ENCODE data around the gene CIB4. TPM values are rescaled to one million over a fixed set of nuclear protein-coding genes. Genes with fewer than 3 reads are reported as not detected.
"Not testable (repeated sequence)": the region's sequence is repeated elsewhere in the genome, so short reads cannot be mapped to it uniquely, and the experiment has no call there.

CIB4 gene
- total and polyA plus RNA-seq, 2 donors (not counting 1 experiment from before 2014, with no cell fraction given) = not detected

GRCh38 chr2:26568076-26568890, 72.9 kb downstream of the CIB4 start:
- no peaks in the 10 kb centered on the region for H3K79me2 ChIP-seq (ENCODE audit: control insufficient read depth, insufficient read depth, low read length)
- Mint-ChIP-seq H3K27me3 (peaks cover 53% of the 10 kb centered on the region), H3K27ac (no peak overlapping the region), H3K4me1 (no peaks in the 10 kb centered on the region), H3K4me3 (no peak overlapping the region), H3K9me3 (ENCODE audit: insufficient read depth) (no peaks in the 10 kb centered on the region)
- peaks cover 0 to 12% (median 2%) of the 10 kb centered on the region in 4 experiments for H3K27me3 ChIP-seq (replicated peaks in 1 of 4; ENCODE audit: control extremely low read depth in 1 of 4, control insufficient read depth in 3 of 4, insufficient read depth in 4 of 4, low read length in 3 of 4)
- no peak overlapping the region for H3K27ac ChIP-seq (ENCODE audit: low read length in 2 of 2)
- intact Hi-C loops (cut with micrococcal nuclease) = no loop called here
- H3K9me3 ChIP-seq (ENCODE audit: control extremely low read depth in 1 of 3, control insufficient read depth in 2 of 3, insufficient read depth in 1 of 3, low read length in 2 of 3) = no peaks in the 10 kb centered on the region
- H3K4me1 ChIP-seq (ENCODE audit: control insufficient read depth in 2 of 2, insufficient read depth in 2 of 2, low read length in 2 of 2) = no peaks in the 10 kb centered on the region
- DNase-seq (no peak), ATAC-seq (ENCODE audit: low read depth) (no peak)
- no peaks in the 10 kb centered on the region for H4K20me1 ChIP-seq (ENCODE audit: control insufficient read depth, insufficient read depth, low read length, poor library complexity, severe bottlenecking)
- TF ChIP-seq EZH2 (IDR thresholded peaks at IDR 0.05; ENCODE audit: borderline replicate concordance, insufficient read depth, low read depth, low read length, poor library complexity, severe bottlenecking) (no peak), CTCF (IDR thresholded peaks at IDR 0.05) (no peak)
- H3K36me3 ChIP-seq (replicated peaks in 1 of 2; ENCODE audit: control extremely low read depth in 1 of 2, control insufficient read depth in 1 of 2, extremely low read depth in 1 of 2, insufficient read depth in 2 of 2, low read length in 1 of 2) = no peaks in the 10 kb centered on the region
- 82% methylated on average over 4 of the region's 7 CpGs for WGBS (ENCODE audit: insufficient coverage)
- no peak overlapping the region for H3K4me2 ChIP-seq (replicated peaks; ENCODE audit: low read depth, low read length, poor library complexity, severe bottlenecking)
- ChIA-PET CTCF (interaction anchor here (1.2 kb wide), 1 partner anchor 10 kb away, joined by 5 read pairs; no protein-coding TSS in a partner anchor), POLR2A (no interaction called here)
- H3K4me3 ChIP-seq (ENCODE audit: control extremely low read depth in 1 of 5, extremely low read depth in 1 of 5, insufficient read depth in 1 of 5, low read depth in 2 of 5, low read length in 4 of 5) = no peak overlapping the region
- H3K9ac ChIP-seq (ENCODE audit: low read length) = no peak overlapping the region
- H2AFZ ChIP-seq (ENCODE audit: insufficient read depth, low read depth, low read length, poor library complexity, severe bottlenecking) = no peak overlapping the region

GRCh38 chr2:26567534-26567933, 73.6 kb downstream of the CIB4 start:
- Mint-ChIP-seq H3K27me3 (peaks cover 54% of the 10 kb centered on the region), H3K9me3 (ENCODE audit: insufficient read depth) (no peaks in the 10 kb centered on the region), H3K4me1 (peaks cover 2% of the 10 kb centered on the region), H3K4me3 (no peak overlapping the region), H3K27ac (no peak overlapping the region)
- Histone ChIP-seq H3K27ac (ENCODE audit: low read length in 2 of 2) (no peak overlapping the region), H3K4me1 (ENCODE audit: control insufficient read depth in 2 of 2, insufficient read depth in 2 of 2, low read length in 2 of 2) (peaks cover 2 to 3% of the 10 kb centered on the region in 2 donors), H3K36me3 (replicated peaks in 1 of 2; ENCODE audit: control extremely low read depth in 1 of 2, control insufficient read depth in 1 of 2, extremely low read depth in 1 of 2, insufficient read depth in 2 of 2, low read length in 1 of 2) (no peaks in the 10 kb centered on the region), H3K4me2 (replicated peaks; ENCODE audit: low read depth, low read length, poor library complexity, severe bottlenecking) (no peak overlapping the region), H2AFZ (ENCODE audit: insufficient read depth, low read depth, low read length, poor library complexity, severe bottlenecking) (no peak overlapping the region), H3K27me3 (replicated peaks in 1 of 4; ENCODE audit: control extremely low read depth in 1 of 4, control insufficient read depth in 3 of 4, insufficient read depth in 4 of 4, low read length in 3 of 4) (peaks cover 0 to 16% (median 4%) of the 10 kb centered on the region in 4 experiments), H4K20me1 (ENCODE audit: control insufficient read depth, insufficient read depth, low read length, poor library complexity, severe bottlenecking) (no peaks in the 10 kb centered on the region), H3K79me2 (ENCODE audit: control insufficient read depth, insufficient read depth, low read length) (no peaks in the 10 kb centered on the region), H3K9me3 (ENCODE audit: control extremely low read depth in 1 of 3, control insufficient read depth in 2 of 3, insufficient read depth in 1 of 3, low read length in 2 of 3) (no peaks in the 10 kb centered on the region), H3K4me3 (ENCODE audit: control extremely low read depth in 1 of 5, extremely low read depth in 1 of 5, insufficient read depth in 1 of 5, low read depth in 2 of 5, low read length in 4 of 5) (no peak overlapping the region), H3K9ac (ENCODE audit: low read length) (no peak overlapping the region)
- intact Hi-C loops (cut with micrococcal nuclease) = no loop called here
- 65% methylated on average over 2 of the region's 3 CpGs for WGBS (ENCODE audit: insufficient coverage)
- POLR2A ChIA-PET = no interaction called here
- DNase-seq (no peak), ATAC-seq (ENCODE audit: low read depth) (no peak)
- CTCF ChIA-PET = interaction anchor here (1.2 kb wide), 1 partner anchor 10 kb away, joined by 5 read pairs; no protein-coding TSS in a partner anchor
- no peak for TF ChIP-seq EZH2 (IDR thresholded peaks at IDR 0.05; ENCODE audit: borderline replicate concordance, insufficient read depth, low read depth, low read length, poor library complexity, severe bottlenecking)
- no peak for TF ChIP-seq CTCF (IDR thresholded peaks at IDR 0.05)

- Histone ChIP-seq H3K4me1 (ENCODE audit: control insufficient read depth in 2 of 2, insufficient read depth in 2 of 2, low read length in 2 of 2) (peaks cover 4 to 10% of the 10 kb centered on the region in 2 donors), H3K27me3 (replicated peaks in 1 of 4; ENCODE audit: control extremely low read depth in 1 of 4, control insufficient read depth in 3 of 4, insufficient read depth in 4 of 4, low read length in 3 of 4) (peaks cover 0 to 23% (median 6%) of the 10 kb centered on the region in 4 experiments)
- CTCF ChIA-PET = interaction anchor here (1.1 kb wide), 1 partner anchor 11 kb away, joined by 4 read pairs; no protein-coding TSS in a partner anchor
- H3K9me3 Mint-ChIP-seq (ENCODE audit: insufficient read depth); H3K79me2 ChIP-seq (ENCODE audit: control insufficient read depth, insufficient read depth, low read length); H3K4me1 Mint-ChIP-seq; POLR2A ChIA-PET; H2AFZ ChIP-seq (ENCODE audit: insufficient read depth, low read depth, low read length, poor library complexity, severe bottlenecking); H3K36me3 ChIP-seq (replicated peaks in 1 of 2; ENCODE audit: control extremely low read depth in 1 of 2, control insufficient read depth in 1 of 2, extremely low read depth in 1 of 2, insufficient read depth in 2 of 2, low read length in 1 of 2); H3K4me3 ChIP-seq (ENCODE audit: control extremely low read depth in 1 of 5, extremely low read depth in 1 of 5, insufficient read depth in 1 of 5, low read depth in 2 of 5, low read length in 4 of 5); H4K20me1 ChIP-seq (ENCODE audit: control insufficient read depth, insufficient read depth, low read length, poor library complexity, severe bottlenecking); H3K4me2 ChIP-seq (replicated peaks; ENCODE audit: low read depth, low read length, poor library complexity, severe bottlenecking); H3K9ac ChIP-seq (ENCODE audit: low read length); ATAC-seq (ENCODE audit: low read depth); H3K27ac ChIP-seq (ENCODE audit: low read length in 2 of 2); DNase-seq; intact Hi-C loops (cut with micrococcal nuclease); H3K27ac Mint-ChIP-seq; H3K4me3 Mint-ChIP-seq; H3K9me3 ChIP-seq (ENCODE audit: control extremely low read depth in 1 of 3, control insufficient read depth in 2 of 3, insufficient read depth in 1 of 3, low read length in 2 of 3): not testable (repeated sequence)
- whole genome bisulfite sequencing (ENCODE audit: insufficient coverage) = no CpG with 5 or more reads among the region's 1 CpG
- peaks cover 58% of the 10 kb centered on the region for H3K27me3 Mint-ChIP-seq
Observed at GRCh38 chr2:26566731-26567130, 74.4 kb downstream of the CIB4 start.

Measured in B cell (primary cell).